Trophoblast cell (in vitro differentiated cells and primary cell): ENCODE results near the gene ORAI2.

ENCODE experiments used
- DNase-seq, 2 donors: peaks; one replicate each; pipeline ENCODE4 v3.0.0-alpha.2; 2016
- H2AFZ ChIP-seq: 2 replicates; pipeline ENCODE4 v1.6.1; 2013; ENCODE audit warnings: low read length, moderate library complexity, mild to moderate bottlenecking; ENCODE audit not compliant: insufficient read depth, poor library complexity
- H2AK5ac ChIP-seq: 2 replicates; pipeline ENCODE4 v1.6.1; 2013; ENCODE audit warnings: mild to moderate bottlenecking, low read length
- H2BK120ac ChIP-seq: 2 replicates; pipeline ENCODE4 v1.6.1; 2013; ENCODE audit warnings: low read length, mild to moderate bottlenecking, moderate library complexity; ENCODE audit not compliant: insufficient read depth, poor library complexity
- H2BK12ac ChIP-seq: 2 replicates; pipeline ENCODE4 v1.6.1; 2013; ENCODE audit warnings: mild to moderate bottlenecking, low read length, moderate library complexity
- H2BK5ac ChIP-seq: 2 replicates; pipeline ENCODE4 v1.6.1; 2013; ENCODE audit warnings: low read length, low read depth, moderate library complexity, mild to moderate bottlenecking; ENCODE audit not compliant: poor library complexity
- H3K14ac ChIP-seq: 2 replicates; pipeline ENCODE4 v1.6.1; 2013; ENCODE audit warnings: mild to moderate bottlenecking, low read length
- H3K18ac ChIP-seq: 2 replicates; pipeline ENCODE4 v1.6.1; 2013; ENCODE audit warnings: mild to moderate bottlenecking, low read length
- H3K23ac ChIP-seq: 2 replicates; pipeline ENCODE4 v1.6.1; 2013; ENCODE audit warnings: low read length
- H3K27ac ChIP-seq: 2 replicates; pipeline ENCODE4 v1.5.1; 2013; ENCODE audit warnings: low read depth, mild to moderate bottlenecking, inconsistent platforms, low read length, moderate library complexity
- H3K27me3 ChIP-seq: 2 replicates; pipeline ENCODE4 v1.6.1; 2013; ENCODE audit warnings: inconsistent platforms, mild to moderate bottlenecking, low read length, moderate library complexity; ENCODE audit not compliant: insufficient read depth
- H3K36me3 ChIP-seq, 2 experiments: 1 replicate in 1 of 2; 2 replicates in 1 of 2; pipeline ENCODE4 v1.6.1; 2013; ENCODE audit warnings: low read length in 2 of 2, mild to moderate bottlenecking in 2 of 2, moderate library complexity in 1 of 2; ENCODE audit not compliant: insufficient read depth in 2 of 2, control insufficient read depth in 1 of 2
- H3K4ac ChIP-seq: 2 replicates; pipeline ENCODE4 v1.6.1; 2013; ENCODE audit warnings: low read depth, mild to moderate bottlenecking, low read length, moderate library complexity
- H3K4me1 ChIP-seq, 2 experiments: 1 replicate in 1 of 2; 2 replicates in 1 of 2; pipeline ENCODE4 v1.6.1; 2013; ENCODE audit warnings: low read length in 2 of 2, mild to moderate bottlenecking in 2 of 2, moderate library complexity in 1 of 2; ENCODE audit not compliant: insufficient read depth in 2 of 2, control insufficient read depth in 1 of 2
- H3K4me2 ChIP-seq: 2 replicates; pipeline ENCODE4 v1.6.1; 2013; ENCODE audit warnings: inconsistent platforms, mild to moderate bottlenecking, low read length, moderate library complexity
- H3K4me3 ChIP-seq: 2 replicates; pipeline ENCODE4 v1.5.1; 2013; ENCODE audit warnings: mild to moderate bottlenecking, low read depth, low read length, inconsistent platforms
- H3K79me1 ChIP-seq: one replicate; pipeline ENCODE4 v1.6.1; 2013; ENCODE audit warnings: low read length
- H3K79me2 ChIP-seq: 2 replicates; pipeline ENCODE4 v1.6.1; 2013; ENCODE audit warnings: low read length, mild to moderate bottlenecking; ENCODE audit not compliant: control insufficient read depth, insufficient read depth, poor library complexity
- H3K9ac ChIP-seq: 2 replicates; pipeline ENCODE4 v1.6.1; 2013; ENCODE audit warnings: mild to moderate bottlenecking, low read length
- H3K9me3 ChIP-seq: 2 replicates; pipeline ENCODE4 v1.6.1; 2013; ENCODE audit warnings: low read depth, mild to moderate bottlenecking, control low read depth, inconsistent platforms, low read length; ENCODE audit not compliant: insufficient read depth
- H4K12ac ChIP-seq: 2 replicates; pipeline ENCODE4 v1.6.1; 2013; ENCODE audit warnings: low read depth, mild to moderate bottlenecking, low read length, moderate library complexity
- H4K8ac ChIP-seq: 2 replicates; pipeline ENCODE4 v1.6.1; 2013; ENCODE audit warnings: low read depth, mild to moderate bottlenecking, low read length, moderate library complexity
- H4K91ac ChIP-seq: one replicate; pipeline ENCODE4 v1.6.1; 2013; ENCODE audit warnings: low read depth, mild to moderate bottlenecking, low read length, moderate library complexity
- WGBS: extraction: QIAGEN DNeasy Blood & Tissue Kit; methylation state at CpG from one replicate; pipeline ENCODE4 v1.1.7; 2013; ENCODE audit warnings: missing lambda C conversion rate; ENCODE audit not compliant: insufficient read length, insufficient coverage; ENCODE audit errors: extremely low coverage; 5-methylcytosine and 5-hydroxymethylcytosine counted together

The ORAI2 gene

DNA sequence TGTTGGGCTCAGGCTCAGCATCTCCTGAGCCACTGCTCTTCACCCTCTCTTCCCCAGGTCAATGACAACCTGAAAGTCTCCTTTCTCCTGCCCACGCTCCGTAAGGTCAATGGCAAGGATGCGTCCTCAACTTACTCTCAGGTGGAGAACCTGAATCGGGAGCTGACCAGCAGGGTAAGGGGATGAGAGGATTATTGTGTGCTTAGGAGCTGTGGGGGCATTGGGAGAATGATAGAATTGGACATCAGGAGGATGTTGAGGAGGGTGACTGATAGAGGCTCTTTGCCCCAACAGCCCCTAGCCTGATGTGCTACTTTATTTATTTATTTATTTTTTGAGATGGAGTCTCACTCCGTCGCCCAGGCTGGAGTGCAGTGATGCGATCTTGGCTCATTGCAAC, 32.7 kb downstream of the ORAI2 start:
- H3K9ac ChIP-seq = no peak overlapping the region
- no peak overlapping the region for H4K91ac ChIP-seq
- peaks cover 11% of the 10 kb centered on the region for H3K79me2 ChIP-seq
- no peaks in the 10 kb centered on the region for H3K27me3 ChIP-seq
- H3K9me3 ChIP-seq = no peaks in the 10 kb centered on the region
- no peak overlapping the region for H4K8ac ChIP-seq
- no peak overlapping the region for H3K18ac ChIP-seq
- H2BK12ac ChIP-seq = no peak overlapping the region
- no peak for DNase-seq
- peaks cover 29 to 34% of the 10 kb centered on the region in 2 experiments for H3K36me3 ChIP-seq
- H3K4ac ChIP-seq = no peak overlapping the region
- H2BK5ac ChIP-seq = no peak overlapping the region
- no peak overlapping the region for H2AK5ac ChIP-seq
- no peak overlapping the region for H3K27ac ChIP-seq
- H3K79me1 ChIP-seq = peaks cover 7% of the 10 kb centered on the region
- no peak overlapping the region for H2BK120ac ChIP-seq
- peak overlapping the region; percentile 69 for H3K4me2 ChIP-seq
- H3K14ac ChIP-seq = no peak overlapping the region
- H3K4me3 ChIP-seq = no peak overlapping the region
- H3K23ac ChIP-seq = no peak overlapping the region
- no CpG with 5 or more reads among the region's 7 CpGs for WGBS
- H2AFZ ChIP-seq = no peak overlapping the region
- peaks cover 3 to 12% of the 10 kb centered on the region in 2 experiments for H3K4me1 ChIP-seq
- no peak overlapping the region for H4K12ac ChIP-seq

DNA sequence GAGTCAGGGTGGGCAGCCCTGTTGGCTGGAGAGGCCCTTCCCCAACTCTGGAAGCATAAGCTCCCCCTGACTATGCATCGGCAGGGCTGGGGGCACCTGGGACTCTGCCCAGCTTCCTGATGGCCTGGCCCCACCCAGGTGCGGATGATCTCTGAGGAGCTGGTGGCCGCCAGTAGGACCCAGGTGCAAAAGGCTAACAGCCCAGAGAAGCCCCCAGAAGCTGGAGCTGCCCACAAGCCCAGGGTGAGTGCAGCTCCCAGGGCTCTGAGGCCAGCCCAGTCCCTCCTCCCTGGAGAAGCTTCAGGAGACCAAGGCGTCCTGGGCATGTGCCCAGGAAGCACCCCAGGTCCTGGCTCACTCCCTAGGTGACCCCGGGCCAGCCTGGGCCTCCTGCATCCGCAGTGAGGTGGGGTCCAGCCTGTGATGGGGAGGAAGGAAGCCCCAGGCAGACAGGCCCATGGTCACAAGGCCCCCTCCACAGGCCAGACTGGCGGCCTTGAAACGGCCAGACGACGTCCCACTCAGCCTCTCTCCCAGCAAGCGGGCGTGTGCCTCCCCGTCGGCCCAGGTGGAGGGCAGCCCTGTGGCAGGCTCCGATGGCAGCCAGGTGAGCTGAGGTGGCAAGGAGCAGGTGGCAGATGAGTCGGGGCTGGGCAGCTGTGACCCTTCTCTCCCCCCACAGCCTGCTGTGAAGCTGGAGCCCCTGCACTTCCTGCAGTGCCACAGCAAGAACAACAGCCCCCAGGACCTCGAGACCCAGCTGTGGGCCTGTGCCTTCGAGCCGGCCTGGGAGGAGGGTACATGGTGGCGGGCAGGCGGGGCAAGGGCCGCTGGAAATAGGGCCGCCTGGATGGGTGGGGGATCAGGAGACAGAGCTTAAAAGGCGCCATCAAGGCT, 34.5 kb downstream of the ORAI2 start:
- Histone ChIP-seq H3K27me3 (no peaks in the 10 kb centered on the region), H2AFZ (no peak overlapping the region), H2BK12ac (no peak overlapping the region), H4K12ac (no peak overlapping the region), H3K36me3 (peaks cover 38 to 49% of the 10 kb centered on the region in 2 experiments), H3K14ac (no peak overlapping the region), H3K9me3 (no peaks in the 10 kb centered on the region), H2AK5ac (no peak overlapping the region), H3K9ac (no peak overlapping the region), H3K4me1 (peaks cover 3 to 12% of the 10 kb centered on the region in 2 experiments), H2BK5ac (no peak overlapping the region), H3K4me3 (no peak overlapping the region), H4K8ac (no peak overlapping the region), H2BK120ac (no peak overlapping the region), H3K4me2 (no peak overlapping the region), H3K4ac (no peak overlapping the region), H3K23ac (no peak overlapping the region), H3K27ac (no peak overlapping the region), H3K79me1 (peaks cover 7% of the 10 kb centered on the region), H3K79me2 (peaks cover 11% of the 10 kb centered on the region), H3K18ac (no peak overlapping the region), H4K91ac (no peak overlapping the region)
- DNase-seq = no peak
- no CpG with 5 or more reads among the region's 24 CpGs for WGBS

DNA sequence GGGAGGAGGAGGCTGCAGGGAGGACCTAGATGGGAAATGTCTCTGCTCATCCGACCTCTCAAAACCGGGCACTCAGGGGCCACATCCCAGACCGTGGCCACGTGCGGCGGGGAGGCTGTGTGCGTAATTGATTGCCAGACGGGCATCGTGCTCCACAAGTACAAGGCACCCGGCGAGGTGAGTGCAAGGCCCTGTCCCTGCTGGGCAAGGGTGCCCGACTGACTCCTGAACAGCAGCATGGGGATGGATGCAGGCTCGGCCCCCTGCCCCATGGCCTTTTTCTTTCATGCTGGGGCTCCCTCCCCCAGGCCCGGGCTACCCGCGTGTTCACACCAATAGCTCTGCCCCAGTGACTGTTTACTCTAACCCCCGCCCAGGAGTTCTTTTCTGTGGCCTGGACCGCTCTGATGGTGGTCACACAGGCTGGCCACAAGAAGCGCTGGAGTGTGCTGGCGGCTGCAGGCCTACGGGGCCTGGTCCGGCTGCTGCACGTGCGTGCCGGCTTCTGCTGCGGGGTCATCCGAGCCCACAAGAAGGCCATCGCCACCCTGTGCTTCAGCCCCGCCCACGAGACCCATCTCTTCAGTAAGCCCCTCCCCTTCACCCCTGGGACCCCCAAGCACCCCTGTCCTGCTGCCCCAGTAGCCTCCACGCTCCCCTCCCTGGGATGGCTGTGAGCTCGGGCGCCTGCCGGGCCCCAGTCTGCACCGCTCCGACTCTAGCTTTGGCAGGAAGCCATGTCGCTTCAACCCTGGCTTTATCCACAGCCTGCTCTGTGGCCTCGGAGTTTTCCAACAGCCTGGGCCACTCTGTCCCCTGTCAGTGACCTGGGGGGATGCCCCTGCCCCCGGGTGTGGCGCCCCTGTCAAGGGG, 35.3 kb downstream of the ORAI2 start:
- Histone ChIP-seq H3K4ac (no peak overlapping the region), H3K79me2 (peaks cover 11% of the 10 kb centered on the region), H3K14ac (no peak overlapping the region), H3K23ac (no peak overlapping the region), H2BK120ac (no peak overlapping the region), H2BK12ac (no peak overlapping the region), H3K4me3 (no peak overlapping the region), H3K9ac (no peak overlapping the region), H4K12ac (no peak overlapping the region), H3K27me3 (no peaks in the 10 kb centered on the region), H3K27ac (no peak overlapping the region), H2AFZ (no peak overlapping the region), H3K4me2 (no peak overlapping the region), H2AK5ac (no peak overlapping the region), H3K36me3 (peaks cover 47 to 58% of the 10 kb centered on the region in 2 experiments), H3K9me3 (no peaks in the 10 kb centered on the region), H2BK5ac (no peak overlapping the region), H4K91ac (no peak overlapping the region), H4K8ac (no peak overlapping the region), H3K79me1 (peaks cover 7% of the 10 kb centered on the region), H3K4me1 (peaks cover 3 to 10% of the 10 kb centered on the region in 2 experiments), H3K18ac (no peak overlapping the region)
- no CpG with 5 or more reads among the region's 40 CpGs for WGBS
- no peak for DNase-seq

DNA sequence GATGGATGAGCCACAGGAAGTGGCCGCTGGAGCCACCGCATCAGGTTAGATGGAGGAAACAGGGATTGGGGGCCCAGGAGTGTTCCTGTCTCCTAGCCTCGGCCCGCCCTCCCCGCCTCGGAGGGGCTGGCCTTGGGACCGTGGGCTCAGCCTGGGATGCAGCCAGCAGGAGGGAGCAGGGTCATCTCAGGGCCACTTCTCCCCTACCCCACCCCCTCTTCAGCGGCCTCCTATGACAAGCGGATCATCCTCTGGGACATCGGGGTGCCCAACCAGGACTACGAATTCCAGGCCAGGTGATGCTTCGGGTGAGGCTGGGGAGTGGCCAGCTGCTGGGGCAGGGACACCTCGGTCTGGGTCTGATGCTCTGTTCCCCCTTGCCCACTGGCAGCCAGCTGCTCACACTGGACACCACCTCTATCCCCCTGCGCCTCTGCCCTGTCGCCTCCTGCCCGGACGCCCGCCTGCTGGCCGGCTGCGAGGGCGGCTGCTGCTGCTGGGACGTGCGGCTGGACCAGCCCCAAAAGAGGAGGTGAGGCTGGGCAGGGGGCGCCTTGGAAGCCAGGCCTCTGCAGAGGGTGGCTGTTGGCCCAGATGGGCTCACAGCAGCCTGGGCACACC, 36.1 kb downstream of the ORAI2 start:
- Histone ChIP-seq H3K14ac (no peak overlapping the region), H3K79me1 (peaks cover 5% of the 10 kb centered on the region), H3K27me3 (no peaks in the 10 kb centered on the region), H2BK5ac (no peak overlapping the region), H3K4ac (no peak overlapping the region), H3K27ac (no peak overlapping the region), H3K9ac (no peak overlapping the region), H3K9me3 (no peaks in the 10 kb centered on the region), H3K4me2 (no peak overlapping the region), H4K91ac (no peak overlapping the region), H2AK5ac (no peak overlapping the region), H2BK120ac (no peak overlapping the region), H4K8ac (no peak overlapping the region), H3K79me2 (peaks cover 6% of the 10 kb centered on the region), H3K18ac (no peak overlapping the region), H2AFZ (no peak overlapping the region), H2BK12ac (no peak overlapping the region), H3K4me3 (no peak overlapping the region), H4K12ac (no peak overlapping the region), H3K36me3 (peaks cover 48 to 62% of the 10 kb centered on the region in 2 experiments), H3K4me1 (peaks cover 3 to 7% of the 10 kb centered on the region in 2 experiments), H3K23ac (no peak overlapping the region)
- no peak for DNase-seq
- WGBS = no CpG with 5 or more reads among the region's 24 CpGs
